GM04504 (cell line): ENCODE measurements around the gene MARCHF9.

ENCODE experiments used
- DNase-seq: peaks from one replicate; pipeline ENCODE4 v3.0.0-alpha.2; 2012; ENCODE audit warnings: low read depth

The MARCHF9 gene

GRCh38 chr12:57737467-57738460, 17.1 kb upstream of the MARCHF9 start:
- DNase-seq: no peak

GRCh38 chr12:57738661-57739237, 16.2 kb upstream of the MARCHF9 start, which contains the start of gene AGAP2:
Gene AGAP2, minus strand, starts transcription at chr12:57738742. Its CDS starts 496 bp downstream, at chr12:57738246.
- DNase-seq: no peak

GRCh38 chr12:57739387-57739786, 15.5 kb upstream of the MARCHF9 start:
- DNase-seq: no peak

- DNase-seq: no peak
Measured at GRCh38 chr12:57739914-57740538, 14.9 kb upstream of the MARCHF9 start.

GRCh38 chr12:57740656-57741412, 14.1 kb upstream of the MARCHF9 start:
- no peak for DNase-seq

GRCh38 chr12:57741413-57741789, 13.5 kb upstream of the MARCHF9 start:
- DNase-seq: no peak

- no peak for DNase-seq
Measured at GRCh38 chr12:57741844-57742738, 12.8 kb upstream of the MARCHF9 start.

GRCh38 chr12:57743769-57744168, 11.1 kb upstream of the MARCHF9 start:
- no peak for DNase-seq

- no peak for DNase-seq
Measured at GRCh38 chr12:57744194-57744776, 10.6 kb upstream of the MARCHF9 start.

GRCh38 chr12:57744777-57745484, 10.0 kb upstream of the MARCHF9 start, which contains the start of gene TSPAN31:
Gene TSPAN31, plus strand, starts transcription at chr12:57745039. Its CDS starts 116 bp downstream, at chr12:57745155.
- DNase-seq: peak; percentile 98

GRCh38 chr12:57745485-57745881, 9.4 kb upstream of the MARCHF9 start:
- DNase-seq: no peak

GRCh38 chr12:57746025-57746424, 8.9 kb upstream of the MARCHF9 start:
- DNase-seq: no peak

- no peak for DNase-seq
Measured at GRCh38 chr12:57749061-57749460, 5.8 kb upstream of the MARCHF9 start.

GRCh38 chr12:57750561-57751431, 4.1 kb upstream of the MARCHF9 start:
- DNase-seq: no peak

- DNase-seq: no peak
Measured at GRCh38 chr12:57751432-57751787, 3.5 kb upstream of the MARCHF9 start.

- DNase-seq: peak; percentile 98
Measured at GRCh38 chr12:57751788-57752667, 2.9 kb upstream of the MARCHF9 start, which contains the start of gene CDK4. Gene CDK4, minus strand, starts transcription at chr12:57752310. Its CDS starts 593 bp downstream, at chr12:57751717.

GRCh38 chr12:57752668-57753000, 2.3 kb upstream of the MARCHF9 start:
- DNase-seq: no peak
